H9 (cell line): ENCODE data around the gene C22orf23. TPM values are rescaled to one million over a fixed set of nuclear protein-coding genes. Genes with fewer than 3 reads are reported as not detected.

ENCODE experiments used
- DNase-seq: peaks from one replicate; pipeline ENCODE4 v3.0.0-alpha.2; 2017
- H2AFZ ChIP-seq: one replicate; pipeline ENCODE4 v1.6.1; 2013; ENCODE audit warnings: mild to moderate bottlenecking, low read length, control low read depth, moderate library complexity
- H2AK5ac ChIP-seq: 2 replicates; pipeline ENCODE4 v1.6.1; 2013; ENCODE audit warnings: low read length, control low read depth, mixed read lengths; ENCODE audit not compliant: insufficient read length
- H2BK120ac ChIP-seq: one replicate; pipeline ENCODE4 v1.6.1; 2013; ENCODE audit warnings: low read depth, mild to moderate bottlenecking, low read length, control low read depth, inconsistent platforms; ENCODE audit not compliant: poor library complexity, severe bottlenecking
- H2BK12ac ChIP-seq: 2 replicates; pipeline ENCODE4 v1.6.1; 2013; ENCODE audit warnings: low read length, control low read depth, mixed read lengths, low read depth; ENCODE audit not compliant: insufficient read length
- H2BK15ac ChIP-seq: 2 replicates; pipeline ENCODE4 v1.6.1; 2013; ENCODE audit warnings: low read depth, low read length, control low read depth
- H2BK20ac ChIP-seq: one replicate; pipeline ENCODE4 v1.6.1; 2013; ENCODE audit warnings: low read depth, mild to moderate bottlenecking, low read length, control low read depth, inconsistent platforms; ENCODE audit not compliant: poor library complexity, severe bottlenecking
- H2BK5ac ChIP-seq: 2 replicates; pipeline ENCODE4 v1.6.1; 2013; ENCODE audit warnings: low read length, control low read depth, mixed read lengths; ENCODE audit not compliant: insufficient read length
- H3K14ac ChIP-seq: 2 replicates; pipeline ENCODE4 v1.6.1; 2013; ENCODE audit warnings: low read length, control low read depth; ENCODE audit not compliant: insufficient read depth
- H3K18ac ChIP-seq: 2 replicates; pipeline ENCODE4 v1.6.1; 2013; ENCODE audit warnings: low read depth, mild to moderate bottlenecking, mixed read lengths, low read length, control low read depth; ENCODE audit not compliant: insufficient read length
- H3K23ac ChIP-seq: 2 replicates; pipeline ENCODE4 v1.6.1; 2013; ENCODE audit warnings: low read length, control low read depth, mixed read lengths, low read depth; ENCODE audit not compliant: insufficient read length
- H3K23me2 ChIP-seq: 2 replicates; pipeline ENCODE4 v1.6.1; 2013; ENCODE audit warnings: low read depth, mild to moderate bottlenecking, mixed read lengths, low read length, control low read depth; ENCODE audit not compliant: insufficient read length, poor library complexity, severe bottlenecking
- H3K27ac ChIP-seq: 2 replicates; pipeline ENCODE4 v1.5.1; 2013; ENCODE audit warnings: low read length, control low read depth, mixed read lengths, low read depth; ENCODE audit not compliant: insufficient read length
- H3K27me3 ChIP-seq: 2 replicates; pipeline ENCODE4 v1.6.1; 2013; ENCODE audit warnings: low read length, control low read depth, inconsistent platforms; ENCODE audit not compliant: insufficient read depth
- H3K4ac ChIP-seq: 2 replicates; pipeline ENCODE4 v1.6.1; 2013; ENCODE audit warnings: low read depth, mild to moderate bottlenecking, control low read depth, inconsistent platforms, low read length, moderate library complexity
- H3K4me1 ChIP-seq: 2 replicates; pipeline ENCODE4 v1.6.1; 2013; ENCODE audit warnings: low read length, control low read depth, inconsistent platforms; ENCODE audit not compliant: insufficient read depth
- H3K4me2 ChIP-seq: 2 replicates; pipeline ENCODE4 v1.6.1; 2013; ENCODE audit warnings: low read length, control low read depth, mixed read lengths; ENCODE audit not compliant: insufficient read length, insufficient read depth
- H3K56ac ChIP-seq: 2 replicates; pipeline ENCODE4 v1.6.1; 2013; ENCODE audit warnings: low read depth, mild to moderate bottlenecking, mixed read lengths, low read length, control low read depth; ENCODE audit not compliant: insufficient read length
- H3K79me1 ChIP-seq: 2 replicates; pipeline ENCODE4 v1.6.1; 2013; ENCODE audit warnings: low read depth, mild to moderate bottlenecking, moderate library complexity, low read length, control low read depth, inconsistent platforms; ENCODE audit not compliant: insufficient read depth, poor library complexity, severe bottlenecking
- H3K79me2 ChIP-seq: 2 replicates; pipeline ENCODE4 v1.6.1; 2013; ENCODE audit warnings: low read length, control low read depth, inconsistent platforms; ENCODE audit not compliant: insufficient read depth
- H3K9ac ChIP-seq: 2 replicates; pipeline ENCODE4 v1.6.1; 2013; ENCODE audit warnings: low read length, control low read depth, mixed read lengths; ENCODE audit not compliant: insufficient read length; ENCODE audit errors: extremely low read depth
- H3K9me3 ChIP-seq: one replicate; pipeline ENCODE4 v1.6.1; 2013; ENCODE audit warnings: low read depth, low read length, inconsistent platforms; ENCODE audit not compliant: control insufficient read depth
- H3T11ph ChIP-seq: one replicate; pipeline ENCODE4 v1.6.1; 2013; ENCODE audit warnings: mild to moderate bottlenecking, low read length, control low read depth, inconsistent platforms
- H4K20me1 ChIP-seq: one replicate; pipeline ENCODE4 v1.6.1; 2013; ENCODE audit not compliant: control insufficient read depth, insufficient read length, insufficient read depth
- H4K5ac ChIP-seq: 2 replicates; pipeline ENCODE4 v1.6.1; 2013; ENCODE audit warnings: low read depth, mild to moderate bottlenecking, mixed read lengths, low read length, control low read depth; ENCODE audit not compliant: insufficient read length
- H4K8ac ChIP-seq: replicated peaks from 2 replicates; pipeline ENCODE4 v1.6.1; 2013; ENCODE audit warnings: low read length, control low read depth, mixed read lengths, low read depth; ENCODE audit not compliant: insufficient read length
- H4K91ac ChIP-seq: 2 replicates; pipeline ENCODE4 v1.6.1; 2013; ENCODE audit warnings: low read depth, mild to moderate bottlenecking, moderate library complexity, mixed read lengths, low read length, control low read depth; ENCODE audit not compliant: insufficient read length
- H3K27ac Mint-ChIP-seq, 3 experiments: 2 replicates in 2 of 3; 3 replicates in 1 of 3; pipeline ENCODE4 v1.8.0; 2020 to 2021; ENCODE audit warnings: mixed read lengths in 3 of 3, mild to moderate bottlenecking in 1 of 3, moderate library complexity in 1 of 3
- H3K27me3 Mint-ChIP-seq: 2 replicates; pipeline ENCODE4 v1.8.0; 2021; ENCODE audit warnings: low read depth, mild to moderate bottlenecking, moderate library complexity, mixed read lengths
- H3K36me3 Mint-ChIP-seq, 3 experiments: 2 replicates in 2 of 3; 3 replicates in 1 of 3; pipeline ENCODE4 v1.8.0; 2020 to 2021; ENCODE audit warnings: low read depth in 3 of 3, mixed read lengths in 3 of 3; ENCODE audit not compliant: insufficient read depth in 1 of 3
- H3K4me1 Mint-ChIP-seq, 2 experiments: 2 replicates each; pipeline ENCODE4 v1.8.0; 2020; ENCODE audit warnings: mixed read lengths in 2 of 2
- H3K4me3 Mint-ChIP-seq, 2 experiments: 2 replicates in 1 of 2; 3 replicates in 1 of 2; pipeline ENCODE4 v1.8.0; 2020 to 2021; ENCODE audit warnings: mild to moderate bottlenecking in 2 of 2, mixed read lengths in 2 of 2, moderate library complexity in 1 of 2
- H3K9me3 Mint-ChIP-seq, 2 experiments: 2 replicates in 1 of 2; 3 replicates in 1 of 2; pipeline ENCODE4 v1.8.0; 2020; ENCODE audit warnings: mild to moderate bottlenecking in 2 of 2, mixed read lengths in 2 of 2, moderate library complexity in 1 of 2
- CTCF ChIP-seq: fragments of 200-600 bp; sonication (generic); conservative IDR thresholded peaks from 3 replicates; pipeline ENCODE4 v1.8.0; 2021; ENCODE audit warnings: antibody characterized with exemption, mild to moderate bottlenecking
- WGBS: extraction: QIAGEN DNeasy Blood & Tissue Kit; methylation state at CpG from one replicate; pipeline ENCODE4 v1.1.7; 2013; ENCODE audit warnings: missing lambda C conversion rate, low lambda C conversion rate, mixed read lengths; ENCODE audit not compliant: insufficient read length; ENCODE audit errors: extremely low coverage; 5-methylcytosine and 5-hydroxymethylcytosine counted together
- total RNA-seq: library from RNA; stranded (reverse); gene quantifications from 2 replicates; pipeline ENCODE4 v1.2.1, GENCODE V29; 2021

The C22orf23 gene
- total RNA-seq, 1 experiment from 2014 or later = 0.57 TPM

GRCh38 chr22:37943136-37943824, 10.1 kb downstream of the C22orf23 start:
- Histone ChIP-seq H3K27me3 (no peaks in the 10 kb centered on the region), H4K5ac (no peak overlapping the region), H3K23ac (no peak overlapping the region), H2AK5ac (no peak overlapping the region), H2BK15ac (no peak overlapping the region), H3K9me3 (no peaks in the 10 kb centered on the region), H2BK5ac (no peak overlapping the region), H2BK20ac (no peak overlapping the region), H4K20me1 (no peaks in the 10 kb centered on the region), H2BK12ac (no peak overlapping the region), H3K27ac (no peak overlapping the region), H3K56ac (no peak overlapping the region), H3K23me2 (no peaks in the 10 kb centered on the region), H3K4ac (no peak overlapping the region), H3K4me1 (no peaks in the 10 kb centered on the region), H3K9ac (no peak overlapping the region), H2BK120ac (no peak overlapping the region), H3K79me2 (no peaks in the 10 kb centered on the region), H3K4me2 (no peak overlapping the region), H3K79me1 (no peaks in the 10 kb centered on the region), H3T11ph (no peak overlapping the region), H4K91ac (no peak overlapping the region), H4K8ac (no peak overlapping the region), H3K14ac (no peak overlapping the region), H2AFZ (no peak overlapping the region), H3K18ac (no peak overlapping the region)
- H3K4me3 Mint-ChIP-seq = no peak overlapping the region
- H3K27ac Mint-ChIP-seq = no peak overlapping the region; a peak in 1 of 7 replicates
- no CpG with 5 or more reads among the region's 12 CpGs for WGBS
- peaks cover 0 to 26% (median 14%) of the 10 kb centered on the region in 3 experiments; a peak in 6 of 7 replicates for H3K36me3 Mint-ChIP-seq
- TF ChIP-seq CTCF = no peak
- H3K9me3 Mint-ChIP-seq = no peaks in the 10 kb centered on the region
- no peak for DNase-seq
- H3K4me1 Mint-ChIP-seq = peaks cover 0 to 4% of the 10 kb centered on the region in 2 experiments; a peak in 1 of 4 replicates
- no peaks in the 10 kb centered on the region for H3K27me3 Mint-ChIP-seq
